ENCODE results near the gene IFITM5.

Gene IFITM5

DNA sequence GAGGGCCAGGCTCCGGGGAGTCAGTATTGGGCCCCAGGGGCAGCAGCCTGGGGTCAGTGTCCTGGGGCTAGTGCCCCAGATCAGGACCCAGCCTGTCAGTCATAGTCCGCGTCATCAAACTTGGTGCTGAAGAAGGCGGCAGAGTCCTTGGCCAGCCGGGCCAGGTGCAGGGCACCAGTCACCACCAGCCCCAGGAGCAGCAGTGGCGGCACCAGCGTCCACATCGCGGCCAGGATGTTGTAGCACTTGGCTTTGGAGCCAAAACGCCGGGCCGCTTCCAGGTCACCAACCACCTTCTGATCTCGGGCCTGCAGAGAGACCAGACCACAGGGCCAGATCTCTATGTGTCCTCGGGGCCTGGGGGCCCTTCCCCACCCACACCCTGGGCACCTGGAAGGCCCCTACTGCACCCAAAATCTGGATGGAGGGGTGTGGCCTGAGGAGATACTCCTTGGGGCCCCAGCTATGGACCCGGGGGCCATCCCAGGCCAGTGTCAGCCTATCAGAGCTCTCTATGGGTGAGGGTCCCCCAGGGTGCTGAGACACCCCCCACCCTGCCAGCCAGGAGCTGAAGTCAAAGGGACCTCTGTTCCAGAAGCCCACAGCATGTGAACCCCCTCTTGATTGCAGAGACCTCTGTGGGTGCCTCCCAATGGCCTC is 790 bp downstream of the IFITM5 start:
- no peak for DNase-seq
- Histone ChIP-seq H3K27me3 (replicated peaks in 2 of 5; ENCODE audit: control insufficient read depth in 4 of 5, insufficient read depth in 5 of 5, low read length in 4 of 5) (peaks cover 0 to 33% (median 0%) of the 10 kb centered on the region in 5 experiments), H3K4me1 (ENCODE audit: control extremely low read depth in 1 of 4, control insufficient read depth in 4 of 4, insufficient read depth in 4 of 4, low read length in 3 of 4) (peaks cover 0 to 7% (median 2%) of the 10 kb centered on the region in 4 experiments), H3K9me3 (ENCODE audit: control extremely low read depth in 1 of 5, control insufficient read depth in 4 of 5, insufficient read depth in 2 of 5, low read depth in 1 of 5, low read length in 4 of 5) (no peaks in the 10 kb centered on the region), H3K4me3 (ENCODE audit: control insufficient read depth in 1 of 7, extremely low read depth in 1 of 7, insufficient read depth in 4 of 7, low read depth in 2 of 7, low read length in 6 of 7) (no peak overlapping the region), H3K27ac (ENCODE audit: insufficient read depth in 1 of 2, low read depth in 1 of 2, low read length in 2 of 2, poor library complexity in 1 of 2, severe bottlenecking in 2 of 2) (no peak overlapping the region), H3K36me3 (ENCODE audit: control insufficient read depth in 4 of 4, insufficient read depth in 4 of 4, low read length in 3 of 4) (peaks cover 0 to 12% (median 0%) of the 10 kb centered on the region in 4 experiments)
- 81% methylated on average over 14 of the region's 15 CpGs for WGBS (ENCODE audit: insufficient coverage)
- ChIA-PET POLR2A (no interaction called here), CTCF (interaction anchor here (0.7 to 2.8 kb wide), 9 partner anchors 9 to 150 kb away, joined by 3 to 11 read pairs (median 3); no protein-coding TSS in a partner anchor)

DNA sequence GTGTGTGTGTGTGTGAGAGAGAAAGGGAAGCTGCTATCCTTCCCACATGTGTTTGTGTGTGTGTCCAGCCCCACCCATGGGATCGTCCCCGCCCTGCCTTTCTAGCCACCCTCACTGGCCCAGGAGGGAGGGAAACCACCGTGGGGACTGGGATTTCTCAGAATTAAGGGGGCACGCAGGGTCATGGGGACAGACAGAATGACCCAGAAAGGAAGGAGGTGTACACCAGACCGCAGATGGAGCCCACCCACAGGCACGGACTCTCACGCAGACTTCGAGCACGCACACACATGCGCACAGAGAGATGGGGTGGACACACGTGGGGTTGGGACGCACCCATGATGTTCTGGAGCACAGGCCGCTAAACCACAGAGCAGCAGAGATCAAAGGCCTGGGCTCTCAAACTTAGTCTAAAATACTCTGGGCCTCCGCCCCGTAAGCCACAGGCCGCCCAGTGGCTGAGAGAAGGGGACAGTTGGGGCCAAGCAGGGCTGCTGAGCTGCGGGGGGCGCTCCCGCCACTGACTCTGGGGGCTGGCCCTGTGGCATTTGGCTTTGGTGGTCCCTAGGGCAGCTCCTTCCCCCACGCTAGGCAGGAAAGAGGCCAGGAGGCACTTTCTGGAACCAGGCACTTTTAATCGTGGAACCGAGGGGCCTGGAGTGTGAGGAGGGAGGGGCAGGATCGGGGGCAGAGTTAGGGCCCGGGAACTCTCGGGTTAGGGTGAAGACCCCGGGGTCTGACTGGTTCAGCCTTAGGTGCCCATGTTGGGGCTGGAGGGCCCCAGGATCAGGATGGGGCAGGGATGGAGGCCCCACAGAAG is 1.5 kb downstream of the IFITM5 start:
- Histone ChIP-seq H3K36me3 (ENCODE audit: control insufficient read depth in 4 of 4, insufficient read depth in 4 of 4, low read length in 3 of 4) (peaks cover 0 to 16% (median 0%) of the 10 kb centered on the region in 4 experiments), H3K4me3 (ENCODE audit: control insufficient read depth in 1 of 7, extremely low read depth in 1 of 7, insufficient read depth in 4 of 7, low read depth in 2 of 7, low read length in 6 of 7) (no peak overlapping the region), H3K4me1 (ENCODE audit: control extremely low read depth in 1 of 4, control insufficient read depth in 4 of 4, insufficient read depth in 4 of 4, low read length in 3 of 4) (peaks cover 0 to 7% (median 1%) of the 10 kb centered on the region in 4 experiments), H3K27me3 (replicated peaks in 2 of 5; ENCODE audit: control insufficient read depth in 4 of 5, insufficient read depth in 5 of 5, low read length in 4 of 5) (peaks cover 0 to 33% (median 0%) of the 10 kb centered on the region in 5 experiments), H3K27ac (ENCODE audit: insufficient read depth in 1 of 2, low read depth in 1 of 2, low read length in 2 of 2, poor library complexity in 1 of 2, severe bottlenecking in 2 of 2) (no peak overlapping the region), H3K9me3 (ENCODE audit: control extremely low read depth in 1 of 5, control insufficient read depth in 4 of 5, insufficient read depth in 2 of 5, low read depth in 1 of 5, low read length in 4 of 5) (no peaks in the 10 kb centered on the region)
- CTCF ChIA-PET, result interaction anchor here (0.9 to 2.1 kb wide), 3 partner anchors 57 to 151 kb away, joined by 3 to 7 read pairs (median 4); no protein-coding TSS in a partner anchor
- peak in 1 of 3 donors; percentile 33 for DNase-seq
- POLR2A ChIA-PET, result no interaction called here
- WGBS (ENCODE audit: insufficient coverage), result 57% methylated on average over 25 of the region's 26 CpGs

DNA sequence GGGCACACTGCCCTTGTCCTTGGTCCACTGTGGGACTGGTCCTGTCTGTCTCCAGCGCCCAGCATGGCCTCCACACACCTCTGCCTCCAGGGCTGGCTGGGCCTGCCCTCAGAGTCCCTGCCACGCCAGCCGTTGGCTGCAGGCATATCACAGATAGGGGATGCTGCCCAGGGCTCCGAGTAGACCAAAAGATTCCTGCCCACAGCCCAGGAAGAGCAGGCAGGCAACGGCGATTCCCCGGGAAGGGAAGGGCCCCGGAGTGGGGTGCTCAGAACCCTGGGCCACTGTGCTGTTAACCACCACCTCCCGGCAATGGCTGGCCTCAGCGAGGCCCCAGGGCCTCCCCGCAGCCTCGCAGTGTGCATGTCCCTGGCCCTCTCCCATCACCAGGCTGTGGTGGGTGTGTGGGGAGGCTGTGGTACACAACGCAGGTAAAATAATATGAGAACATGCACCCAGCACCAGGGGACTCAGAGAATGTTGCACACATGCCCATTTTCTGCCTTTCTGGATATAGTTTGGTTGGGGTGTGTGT is 2.2 kb downstream of the IFITM5 start:
- 74% methylated on average over 7 of the region's 13 CpGs for WGBS (ENCODE audit: insufficient coverage)
- no peak overlapping the region for H3K27ac ChIP-seq (ENCODE audit: insufficient read depth in 1 of 2, low read depth in 1 of 2, low read length in 2 of 2, poor library complexity in 1 of 2, severe bottlenecking in 2 of 2)
- no peak overlapping the region for H3K4me3 ChIP-seq (ENCODE audit: control insufficient read depth in 1 of 7, extremely low read depth in 1 of 7, insufficient read depth in 4 of 7, low read depth in 2 of 7, low read length in 6 of 7)
- H3K9me3 ChIP-seq (ENCODE audit: control extremely low read depth in 1 of 5, control insufficient read depth in 4 of 5, insufficient read depth in 2 of 5, low read depth in 1 of 5, low read length in 4 of 5), result no peaks in the 10 kb centered on the region
- H3K4me1 ChIP-seq (ENCODE audit: control extremely low read depth in 1 of 4, control insufficient read depth in 4 of 4, insufficient read depth in 4 of 4, low read length in 3 of 4), result peaks cover 0 to 7% (median 1%) of the 10 kb centered on the region in 4 experiments
- H3K27me3 ChIP-seq (replicated peaks in 2 of 5; ENCODE audit: control insufficient read depth in 4 of 5, insufficient read depth in 5 of 5, low read length in 4 of 5), result peaks cover 0 to 33% (median 0%) of the 10 kb centered on the region in 5 experiments
- DNase-seq, result no peak
- ChIA-PET CTCF (no interaction called here), POLR2A (no interaction called here)
- H3K36me3 ChIP-seq (ENCODE audit: control insufficient read depth in 4 of 4, insufficient read depth in 4 of 4, low read length in 3 of 4), result peaks cover 0 to 19% (median 0%) of the 10 kb centered on the region in 4 experiments

DNA sequence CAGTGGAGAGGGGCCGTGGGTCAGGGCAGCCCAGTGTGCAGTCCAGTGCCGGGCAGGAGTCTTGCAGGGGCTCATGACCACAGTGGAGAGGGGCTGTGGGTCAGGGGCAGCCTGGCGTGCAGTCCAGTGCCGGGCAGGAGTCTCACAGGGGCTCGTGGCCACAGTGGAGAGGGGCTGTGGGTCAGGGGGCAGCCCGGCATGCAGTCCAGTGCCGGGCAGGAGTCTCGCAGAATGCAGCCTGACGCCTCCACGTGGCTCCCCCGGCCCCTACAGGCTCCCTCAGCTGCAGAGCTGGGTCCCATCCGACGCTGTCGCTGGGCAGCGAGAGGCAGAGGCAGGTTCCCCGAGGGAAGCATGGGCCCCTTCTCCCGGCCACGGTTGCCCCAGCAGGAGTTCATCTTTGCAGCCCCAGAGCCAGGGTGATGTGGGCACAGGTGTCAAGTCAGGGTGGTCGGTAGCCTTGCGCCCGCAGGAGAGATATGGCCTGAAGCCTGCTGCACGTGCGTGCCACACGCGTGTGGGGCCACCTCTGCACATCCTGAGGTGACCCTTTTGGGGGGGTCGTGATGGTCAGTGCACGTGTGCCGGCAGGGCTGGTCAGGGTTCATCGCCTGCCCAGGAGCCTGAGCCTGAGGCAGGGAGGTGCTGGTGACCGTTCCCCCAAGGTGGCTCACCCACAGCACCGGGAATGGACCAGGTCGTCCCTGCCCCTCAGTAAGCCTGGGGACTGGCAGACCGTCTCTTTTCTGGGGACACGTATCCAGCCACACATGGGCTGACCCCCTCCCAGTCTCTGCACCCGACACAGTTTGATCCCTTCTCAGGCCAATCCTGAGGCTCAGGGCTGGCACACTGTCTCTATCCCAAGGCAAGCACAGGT is 2.9 kb downstream of the IFITM5 start:
- H3K9me3 ChIP-seq (ENCODE audit: control extremely low read depth in 1 of 5, control insufficient read depth in 4 of 5, insufficient read depth in 2 of 5, low read depth in 1 of 5, low read length in 4 of 5), result no peaks in the 10 kb centered on the region
- peaks cover 0 to 20% (median 0%) of the 10 kb centered on the region in 4 experiments for H3K36me3 ChIP-seq (ENCODE audit: control insufficient read depth in 4 of 4, insufficient read depth in 4 of 4, low read length in 3 of 4)
- no peak overlapping the region for H3K4me3 ChIP-seq (ENCODE audit: control insufficient read depth in 1 of 7, extremely low read depth in 1 of 7, insufficient read depth in 4 of 7, low read depth in 2 of 7, low read length in 6 of 7)
- ChIA-PET POLR2A (no interaction called here), CTCF (no interaction called here)
- H3K27ac ChIP-seq (ENCODE audit: insufficient read depth in 1 of 2, low read depth in 1 of 2, low read length in 2 of 2, poor library complexity in 1 of 2, severe bottlenecking in 2 of 2), result no peak overlapping the region
- no peak for DNase-seq
- 90% methylated on average over 32 of the region's 35 CpGs for WGBS (ENCODE audit: insufficient coverage)
- peaks cover 0 to 7% (median 1%) of the 10 kb centered on the region in 4 experiments for H3K4me1 ChIP-seq (ENCODE audit: control extremely low read depth in 1 of 4, control insufficient read depth in 4 of 4, insufficient read depth in 4 of 4, low read length in 3 of 4)
- peaks cover 0 to 33% (median 0%) of the 10 kb centered on the region in 5 experiments for H3K27me3 ChIP-seq (replicated peaks in 2 of 5; ENCODE audit: control insufficient read depth in 4 of 5, insufficient read depth in 5 of 5, low read length in 4 of 5)

DNA sequence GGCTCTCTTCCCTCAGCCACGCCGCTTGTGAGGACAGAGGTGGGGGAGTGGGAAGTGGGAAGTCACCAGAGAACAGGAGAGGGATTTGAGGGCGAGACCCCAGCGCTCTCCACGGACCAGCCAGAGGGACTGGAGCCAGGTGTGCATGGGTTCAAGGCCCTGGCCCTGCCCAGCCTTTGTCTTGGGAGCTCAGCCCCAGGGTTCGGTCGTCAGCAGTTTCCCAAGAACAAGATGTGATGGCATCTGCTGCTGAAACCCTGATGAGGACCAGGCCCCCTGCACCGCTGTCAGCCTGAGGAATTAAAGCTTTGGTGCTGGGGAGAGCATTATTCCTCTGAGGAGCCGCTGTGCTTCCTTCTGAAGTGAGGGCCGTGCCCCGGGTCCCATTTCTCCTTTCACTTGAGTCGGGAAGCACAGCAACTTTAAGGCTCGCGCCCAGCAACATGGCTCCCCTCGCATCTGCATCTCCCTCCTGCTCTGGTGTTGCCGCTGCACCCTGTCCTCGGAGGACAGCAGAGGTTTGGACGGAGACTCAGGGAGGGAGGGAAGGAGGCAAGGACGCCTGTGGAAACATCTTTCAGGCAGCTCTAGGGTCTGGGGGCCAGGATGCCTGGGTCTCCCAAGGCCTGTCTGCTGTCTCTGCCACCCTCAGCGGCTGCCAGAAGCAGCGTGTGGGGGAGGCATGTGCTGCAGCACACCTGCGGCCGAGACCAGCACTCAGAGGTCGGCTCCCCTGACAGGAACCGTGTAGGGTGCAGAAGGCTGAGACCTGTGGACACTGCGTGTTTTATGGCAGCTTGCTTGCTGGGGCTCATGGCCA is 3.8 kb downstream of the IFITM5 start:
- CTCF ChIA-PET, result interaction anchor here (0.6 to 2.0 kb wide), 3 partner anchors 9 to 35 kb away, joined by 3 to 14 read pairs (median 3); no protein-coding TSS in a partner anchor
- 91% methylated on average over 24 of the region's 26 CpGs for WGBS (ENCODE audit: insufficient coverage)

DNA sequence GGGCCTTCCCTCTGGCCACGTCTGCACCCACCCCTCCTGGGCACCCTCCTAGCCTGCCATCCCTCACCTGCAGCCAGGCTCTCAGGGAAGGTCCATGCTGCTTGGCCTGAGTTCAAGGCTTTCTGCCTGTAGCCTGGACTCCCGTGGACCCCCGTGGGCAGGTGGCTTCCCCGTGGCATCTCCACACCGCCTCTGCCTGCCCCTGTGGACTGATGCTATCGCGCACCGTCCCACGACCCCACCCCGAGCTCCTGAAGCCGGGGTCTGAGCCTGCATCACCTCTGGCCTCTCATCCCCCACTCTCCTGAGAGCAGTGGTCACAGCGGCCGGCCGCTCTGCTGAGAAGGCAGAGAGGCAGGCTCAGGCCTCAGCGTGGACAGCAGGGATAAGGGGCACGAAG is 4.5 kb downstream of the IFITM5 start:
- 93% methylated on average over 12 of the region's 16 CpGs for WGBS (ENCODE audit: insufficient coverage)
- peaks cover 0 to 6% (median 3%) of the 10 kb centered on the region in 4 experiments for H3K4me1 ChIP-seq (ENCODE audit: control extremely low read depth in 1 of 4, control insufficient read depth in 4 of 4, insufficient read depth in 4 of 4, low read length in 3 of 4)
- no peaks in the 10 kb centered on the region for H3K9me3 ChIP-seq (ENCODE audit: control extremely low read depth in 1 of 5, control insufficient read depth in 4 of 5, insufficient read depth in 2 of 5, low read depth in 1 of 5, low read length in 4 of 5)
- CTCF ChIA-PET, result interaction anchor here (0.8 to 2.0 kb wide), 3 partner anchors 10 to 67 kb away, joined by 3 to 14 read pairs (median 3); no protein-coding TSS in a partner anchor
- POLR2A ChIA-PET, result no interaction called here
- DNase-seq, result no peak
- no peak overlapping the region for H3K27ac ChIP-seq (ENCODE audit: insufficient read depth in 1 of 2, low read depth in 1 of 2, low read length in 2 of 2, poor library complexity in 1 of 2, severe bottlenecking in 2 of 2)
- H3K27me3 ChIP-seq (replicated peaks in 2 of 5; ENCODE audit: control insufficient read depth in 4 of 5, insufficient read depth in 5 of 5, low read length in 4 of 5), result peaks cover 0 to 23% (median 0%) of the 10 kb centered on the region in 5 experiments
- H3K36me3 ChIP-seq (ENCODE audit: control insufficient read depth in 4 of 4, insufficient read depth in 4 of 4, low read length in 3 of 4), result peaks cover 0 to 20% (median 0%) of the 10 kb centered on the region in 4 experiments
- no peak overlapping the region for H3K4me3 ChIP-seq (ENCODE audit: control insufficient read depth in 1 of 7, extremely low read depth in 1 of 7, insufficient read depth in 4 of 7, low read depth in 2 of 7, low read length in 6 of 7)

More for the DNA sequence above, 3.8 kb downstream of the IFITM5 start:
- Histone ChIP-seq H3K9me3 (ENCODE audit: control extremely low read depth in 1 of 5, control insufficient read depth in 4 of 5, insufficient read depth in 2 of 5, low read depth in 1 of 5, low read length in 4 of 5) (no peaks in the 10 kb centered on the region), H3K4me3 (ENCODE audit: control insufficient read depth in 1 of 7, extremely low read depth in 1 of 7, insufficient read depth in 4 of 7, low read depth in 2 of 7, low read length in 6 of 7) (no peak overlapping the region), H3K27me3 (replicated peaks in 2 of 5; ENCODE audit: control insufficient read depth in 4 of 5, insufficient read depth in 5 of 5, low read length in 4 of 5) (peaks cover 0 to 30% (median 0%) of the 10 kb centered on the region in 5 experiments), H3K27ac (ENCODE audit: insufficient read depth in 1 of 2, low read depth in 1 of 2, low read length in 2 of 2, poor library complexity in 1 of 2, severe bottlenecking in 2 of 2) (no peak overlapping the region), H3K36me3 (ENCODE audit: control insufficient read depth in 4 of 4, insufficient read depth in 4 of 4, low read length in 3 of 4) (peaks cover 0 to 20% (median 0%) of the 10 kb centered on the region in 4 experiments), H3K4me1 (ENCODE audit: control extremely low read depth in 1 of 4, control insufficient read depth in 4 of 4, insufficient read depth in 4 of 4, low read length in 3 of 4) (peaks cover 0 to 7% (median 1%) of the 10 kb centered on the region in 4 experiments)
- no peak for DNase-seq
- POLR2A ChIA-PET, result no interaction called here

Measured in common myeloid progenitor, CD34-positive (primary cell).